OCI-LY1 (cell line): Measurements from ENCODE around the gene ABCC6.

Source experiments
- H2AFZ ChIP-seq: fragments of 200-600 bp; sonication (generic), shearing (Covaris generic); 2 replicates; pipeline ENCODE4 v1.6.0; 2014; ENCODE audit warnings: antibody characterized with exemption, mild to moderate bottlenecking, low read length
- H3F3A ChIP-seq: fragments of 200-600 bp; sonication (generic), shearing (Covaris generic); 2 replicates; pipeline ENCODE4 v1.6.0; 2014; ENCODE audit warnings: mild to moderate bottlenecking, antibody characterized with exemption, low read length, moderate library complexity; ENCODE audit not compliant: insufficient read depth
- H3K27ac ChIP-seq: fragments of 200-600 bp; sonication (generic); 2 replicates; pipeline ENCODE4 v1.5.1; 2014; ENCODE audit warnings: low read length, mixed run types, mild to moderate bottlenecking, low read depth; ENCODE audit not compliant: poor library complexity, severe bottlenecking
- H3K27me3 ChIP-seq: fragments of 200-600 bp; sonication (generic); 2 replicates; pipeline ENCODE4 v1.6.0; 2014; ENCODE audit warnings: antibody characterized with exemption, mild to moderate bottlenecking, low read length, moderate library complexity; ENCODE audit not compliant: insufficient read depth
- H3K36me3 ChIP-seq: fragments of 200-600 bp; sonication (generic); 2 replicates; pipeline ENCODE4 v1.6.1; 2014; ENCODE audit warnings: mild to moderate bottlenecking, antibody characterized with exemption, low read length, moderate library complexity, mixed read lengths; ENCODE audit not compliant: insufficient read depth
- H3K4me1 ChIP-seq: fragments of 200-600 bp; sonication (generic); 2 replicates; pipeline ENCODE4 v1.5.1; 2014; ENCODE audit warnings: mild to moderate bottlenecking, low read length, moderate library complexity; ENCODE audit not compliant: insufficient read depth, severe bottlenecking
- H3K4me2 ChIP-seq: fragments of 200-600 bp; sonication (generic), shearing (Covaris generic); 2 replicates; pipeline ENCODE4 v1.6.1; 2014; ENCODE audit warnings: low read length
- H3K4me3 ChIP-seq: fragments of 200-600 bp; sonication (generic); 2 replicates; pipeline ENCODE4 v1.5.1; 2014; ENCODE audit warnings: low read length, low read depth, mild to moderate bottlenecking, mixed read lengths; ENCODE audit not compliant: poor library complexity, severe bottlenecking
- H3K79me2 ChIP-seq: fragments of 200-600 bp; shearing (Covaris generic); 2 replicates; pipeline ENCODE4 v1.6.1; 2016; ENCODE audit warnings: mixed run types, low read length, mixed read lengths; ENCODE audit not compliant: insufficient read depth
- H3K9ac ChIP-seq: fragments of 200-600 bp; sonication (generic), shearing (Covaris generic); 2 replicates; pipeline ENCODE4 v1.6.1; 2014; ENCODE audit warnings: mild to moderate bottlenecking, low read length, mixed read lengths
- H3K9me2 ChIP-seq: fragments of 200-600 bp; sonication (generic), shearing (Covaris generic); 2 replicates; pipeline ENCODE4 v1.6.1; 2014; ENCODE audit warnings: low read depth, mild to moderate bottlenecking, low read length, mixed read lengths
- H3K9me3 ChIP-seq: fragments of 200-600 bp; shearing (Covaris generic); 2 replicates; pipeline ENCODE4 v1.6.1; 2014; ENCODE audit warnings: low read length, mixed read lengths
- H4K20me1 ChIP-seq: fragments of 200-600 bp; sonication (generic), shearing (Covaris generic); 2 replicates; pipeline ENCODE4 v1.6.0; 2016; ENCODE audit warnings: mild to moderate bottlenecking, low read length; ENCODE audit not compliant: insufficient read depth
- EZH2 ChIP-seq: fragments of 200-600 bp; sonication (generic), shearing (Covaris generic); IDR thresholded peaks from 2 replicates; pipeline ENCODE4 v1.8.0; 2017; ENCODE audit warnings: borderline replicate concordance, mixed run types, mild to moderate bottlenecking, antibody characterized with exemption, low read length, moderate library complexity, mixed read lengths
- TF ChIP-seq, protein P1 (sequence below): fragments of 200-600 bp; sonication (generic), shearing (Covaris generic); IDR thresholded peaks from 2 replicates; pipeline ENCODE4 v1.5.1; 2017; ENCODE audit warnings: mild to moderate bottlenecking, antibody characterized with exemption, low read length, moderate library complexity, mixed read lengths

Gene ABCC6

GRCh38 chr16:16143931-16144330 is 79.4 kb downstream of the ABCC6 start:
- Histone ChIP-seq H3K36me3 (peaks cover 61% of the 10 kb centered on the region), H3K4me1 (no peaks in the 10 kb centered on the region)
- TF ChIP-seq, protein P1, sequence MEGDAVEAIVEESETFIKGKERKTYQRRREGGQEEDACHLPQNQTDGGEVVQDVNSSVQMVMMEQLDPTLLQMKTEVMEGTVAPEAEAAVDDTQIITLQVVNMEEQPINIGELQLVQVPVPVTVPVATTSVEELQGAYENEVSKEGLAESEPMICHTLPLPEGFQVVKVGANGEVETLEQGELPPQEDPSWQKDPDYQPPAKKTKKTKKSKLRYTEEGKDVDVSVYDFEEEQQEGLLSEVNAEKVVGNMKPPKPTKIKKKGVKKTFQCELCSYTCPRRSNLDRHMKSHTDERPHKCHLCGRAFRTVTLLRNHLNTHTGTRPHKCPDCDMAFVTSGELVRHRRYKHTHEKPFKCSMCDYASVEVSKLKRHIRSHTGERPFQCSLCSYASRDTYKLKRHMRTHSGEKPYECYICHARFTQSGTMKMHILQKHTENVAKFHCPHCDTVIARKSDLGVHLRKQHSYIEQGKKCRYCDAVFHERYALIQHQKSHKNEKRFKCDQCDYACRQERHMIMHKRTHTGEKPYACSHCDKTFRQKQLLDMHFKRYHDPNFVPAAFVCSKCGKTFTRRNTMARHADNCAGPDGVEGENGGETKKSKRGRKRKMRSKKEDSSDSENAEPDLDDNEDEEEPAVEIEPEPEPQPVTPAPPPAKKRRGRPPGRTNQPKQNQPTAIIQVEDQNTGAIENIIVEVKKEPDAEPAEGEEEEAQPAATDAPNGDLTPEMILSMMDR, result no peak
- no peak for TF ChIP-seq EZH2

DNA sequence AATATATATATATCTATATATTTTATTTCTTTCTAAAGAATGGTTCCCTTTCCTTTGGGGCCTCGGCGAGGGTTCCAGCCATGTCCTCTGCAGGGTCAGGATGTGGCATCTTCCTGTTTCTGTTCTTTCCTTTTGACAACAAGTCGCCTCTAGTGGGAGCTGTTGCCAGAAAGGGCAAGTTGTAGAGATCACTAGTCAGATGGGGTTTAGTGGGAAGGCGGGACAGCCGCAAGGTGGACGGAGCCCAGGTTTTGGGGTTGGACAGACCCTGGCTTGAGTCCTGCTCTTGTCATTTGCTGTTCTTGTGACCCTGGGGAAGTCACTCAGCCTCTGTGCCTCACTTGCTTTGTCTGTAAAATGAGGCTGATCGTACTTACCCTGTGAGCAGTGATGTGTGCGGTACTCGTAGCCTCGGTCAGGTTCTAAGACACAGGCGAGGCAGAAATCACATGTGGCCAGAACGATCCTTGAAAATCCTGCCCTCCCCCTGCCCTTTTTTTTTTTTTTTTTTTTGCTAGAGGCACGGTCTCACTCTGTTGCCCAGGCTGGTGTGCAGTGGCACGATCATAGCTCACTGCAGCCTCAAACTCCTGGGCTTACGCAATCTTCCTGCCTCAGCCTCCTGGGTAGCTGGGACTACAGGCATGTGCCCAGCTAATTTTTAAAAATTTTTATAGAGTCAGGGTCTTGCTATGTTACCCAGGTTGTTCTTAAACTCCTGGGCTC is 80.1 kb downstream of the ABCC6 start:
- H3K9me2 ChIP-seq, result no peaks in the 10 kb centered on the region
- peaks cover 68% of the 10 kb centered on the region for H3K36me3 ChIP-seq
- no peaks in the 10 kb centered on the region for H3K9me3 ChIP-seq
- no peaks in the 10 kb centered on the region for H4K20me1 ChIP-seq
- H3K4me2 ChIP-seq, result no peak overlapping the region
- no peaks in the 10 kb centered on the region for H3K27me3 ChIP-seq
- H3K4me3 ChIP-seq, result no peak overlapping the region
- no peak for TF ChIP-seq EZH2
- TF ChIP-seq, protein P1, result peak; percentile 51; the same call in 1 of the 2 replicates
- H3K4me1 ChIP-seq, result no peaks in the 10 kb centered on the region
- H3K79me2 ChIP-seq, result no peaks in the 10 kb centered on the region
- H2AFZ ChIP-seq, result no peak overlapping the region
- no peaks in the 10 kb centered on the region for H3F3A ChIP-seq
- no peak overlapping the region for H3K27ac ChIP-seq
- no peak overlapping the region for H3K9ac ChIP-seq

More at GRCh38 chr16:16143931-16144330, 79.4 kb downstream of the ABCC6 start:
- Histone ChIP-seq H3F3A (no peaks in the 10 kb centered on the region), H3K79me2 (no peaks in the 10 kb centered on the region), H3K9ac (no peak overlapping the region), H3K27me3 (no peaks in the 10 kb centered on the region), H2AFZ (no peak overlapping the region), H3K27ac (no peak overlapping the region), H3K9me3 (no peaks in the 10 kb centered on the region), H3K4me2 (no peak overlapping the region), H3K4me3 (no peak overlapping the region), H3K9me2 (no peaks in the 10 kb centered on the region), H4K20me1 (no peaks in the 10 kb centered on the region)

DNA sequence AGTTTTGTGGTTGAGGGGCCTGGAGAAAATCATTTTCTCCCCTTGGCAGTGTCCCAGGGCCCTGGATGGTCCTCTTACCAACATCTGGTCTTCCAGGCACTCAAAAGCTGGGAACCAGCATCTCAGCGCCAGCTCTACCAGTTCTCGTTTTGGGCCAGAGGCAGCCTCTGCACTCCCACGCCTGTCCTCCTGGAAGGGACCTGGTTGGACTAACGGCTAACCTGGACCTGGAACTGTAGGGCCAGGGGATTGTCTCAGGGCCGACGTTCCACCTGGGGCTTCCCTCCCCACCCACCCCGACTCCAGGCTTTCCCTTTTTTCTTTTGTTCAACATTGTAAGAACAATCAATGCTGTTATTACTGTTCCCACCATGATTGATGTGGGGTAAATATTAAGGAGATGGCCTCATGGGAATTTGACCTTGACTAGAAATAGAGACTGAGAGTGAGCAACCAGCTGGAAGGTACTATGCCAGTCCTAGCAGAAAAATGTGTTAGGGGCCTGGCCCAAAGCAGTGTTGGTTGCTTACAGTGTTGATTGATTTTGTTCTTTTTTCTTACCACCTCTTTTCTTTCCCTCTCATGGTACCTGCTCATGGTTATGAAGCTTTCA is 81.4 kb downstream of the ABCC6 start:
- TF ChIP-seq EZH2, result no peak
- TF ChIP-seq, protein P1, result no peak
- Histone ChIP-seq H2AFZ (no peak overlapping the region), H3F3A (no peaks in the 10 kb centered on the region), H3K9me2 (no peaks in the 10 kb centered on the region), H4K20me1 (no peaks in the 10 kb centered on the region), H3K27ac (no peak overlapping the region), H3K9ac (no peak overlapping the region), H3K4me3 (no peak overlapping the region), H3K4me1 (no peaks in the 10 kb centered on the region), H3K4me2 (no peak overlapping the region), H3K36me3 (peaks cover 81% of the 10 kb centered on the region), H3K9me3 (no peaks in the 10 kb centered on the region), H3K79me2 (no peaks in the 10 kb centered on the region), H3K27me3 (no peaks in the 10 kb centered on the region)
